Osteoblast (primary cell): ENCODE data around the gene AKR1B15. TPM values are rescaled to one million over a fixed set of nuclear protein-coding genes. Genes with fewer than 3 reads are reported as not detected.
"Not testable (repeated sequence)": the region's sequence is repeated elsewhere in the genome, so short reads cannot be mapped to it uniquely, and the experiment has no call there.

Experiments used
- DNase-seq: peaks from one replicate; pipeline ENCODE4 v3.0.0; 2011; ENCODE audit warnings: low spot score, mixed read lengths; ENCODE audit not compliant: insufficient read length; ENCODE audit errors: missing footprints
- H2AFZ ChIP-seq: 2 replicates; pipeline ENCODE4 v1.6.0; 2011; ENCODE audit warnings: mild to moderate bottlenecking, low read length
- H3K27ac ChIP-seq: 2 replicates; pipeline ENCODE4 v1.5.1; 2011; ENCODE audit warnings: mild to moderate bottlenecking, low read depth, low read length, moderate library complexity
- H3K27me3 ChIP-seq: 2 replicates; pipeline ENCODE4 v1.6.0; 2012; ENCODE audit warnings: mild to moderate bottlenecking, control low read depth, inconsistent platforms, low read length, moderate library complexity; ENCODE audit not compliant: insufficient read depth
- H3K36me3 ChIP-seq: 2 replicates; pipeline ENCODE4 v1.5.1; 2011; ENCODE audit warnings: mild to moderate bottlenecking, low read length, control low read depth, moderate library complexity; ENCODE audit not compliant: insufficient read depth
- H3K4me1 ChIP-seq: 2 replicates; pipeline ENCODE4 v1.5.1; 2011; ENCODE audit warnings: mild to moderate bottlenecking, low read length, control low read depth, moderate library complexity; ENCODE audit not compliant: insufficient read depth
- H3K4me2 ChIP-seq: 2 replicates; pipeline ENCODE4 v1.6.0; 2011; ENCODE audit warnings: mild to moderate bottlenecking, low read length; ENCODE audit not compliant: insufficient read depth
- H3K4me3 ChIP-seq: fragments of 200-600 bp; sonication (generic); 3 replicates; pipeline ENCODE4 v1.5.1; 2012; ENCODE audit warnings: mild to moderate bottlenecking, low read length, inconsistent platforms; ENCODE audit not compliant: insufficient read depth
- H3K79me2 ChIP-seq: 2 replicates; pipeline ENCODE4 v1.6.0; 2012; ENCODE audit warnings: mild to moderate bottlenecking, low read length, control low read depth, inconsistent platforms; ENCODE audit not compliant: insufficient read depth
- H3K9me3 ChIP-seq: 2 replicates; pipeline ENCODE4 v1.5.1; 2011; ENCODE audit warnings: low read depth, low read length, control low read depth
- H4K20me1 ChIP-seq: 2 replicates; pipeline ENCODE4 v1.6.0; 2012; ENCODE audit warnings: mild to moderate bottlenecking, low read length, control low read depth; ENCODE audit not compliant: insufficient read depth
- total RNA-seq: library from RNA; depleted of rRNA; stranded (reverse); fragments of >200 nt; gene quantifications from 2 replicates; pipeline ENCODE4 v1.2.3, GENCODE V29; 2012
- TF ChIP-seq, protein P1 (sequence below): IDR thresholded peaks from 2 replicates; pipeline ENCODE4 v1.5.1; 2011; ENCODE audit warnings: mild to moderate bottlenecking, low read depth, low read length, moderate library complexity; ENCODE audit errors: extremely low read depth

Gene AKR1B15
- total RNA-seq, 1 donor: 0.36 TPM

DNA sequence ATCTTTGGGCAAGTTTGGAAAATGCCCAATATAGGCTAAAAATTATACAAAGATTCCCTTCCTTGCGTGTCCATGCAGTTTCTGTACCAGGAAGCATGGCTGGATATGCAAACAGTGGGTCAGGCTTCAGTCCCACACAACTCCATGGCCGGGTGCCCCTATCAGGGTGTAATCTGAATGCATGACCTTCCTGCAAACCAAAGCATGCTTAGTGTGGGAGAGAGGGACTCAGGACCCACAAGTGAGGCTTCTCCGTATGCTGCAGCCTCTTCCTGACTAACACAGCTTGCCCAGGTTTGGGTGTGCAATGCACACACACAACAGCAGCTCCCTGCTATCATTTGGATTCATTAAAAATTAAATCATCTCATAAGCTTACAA lies 13.0 kb upstream of the AKR1B15 start:
- Histone ChIP-seq H3K4me2 (no peak overlapping the region), H3K27ac (no peak overlapping the region), H2AFZ (no peak overlapping the region), H3K4me1 (peaks cover 8% of the 10 kb centered on the region), H4K20me1 (no peaks in the 10 kb centered on the region), H3K79me2 (no peaks in the 10 kb centered on the region), H3K9me3 (no peaks in the 10 kb centered on the region), H3K4me3 (no peak overlapping the region), H3K27me3 (peaks cover 11% of the 10 kb centered on the region), H3K36me3 (no peaks in the 10 kb centered on the region)
- DNase-seq: no peak
- TF ChIP-seq, protein P1, sequence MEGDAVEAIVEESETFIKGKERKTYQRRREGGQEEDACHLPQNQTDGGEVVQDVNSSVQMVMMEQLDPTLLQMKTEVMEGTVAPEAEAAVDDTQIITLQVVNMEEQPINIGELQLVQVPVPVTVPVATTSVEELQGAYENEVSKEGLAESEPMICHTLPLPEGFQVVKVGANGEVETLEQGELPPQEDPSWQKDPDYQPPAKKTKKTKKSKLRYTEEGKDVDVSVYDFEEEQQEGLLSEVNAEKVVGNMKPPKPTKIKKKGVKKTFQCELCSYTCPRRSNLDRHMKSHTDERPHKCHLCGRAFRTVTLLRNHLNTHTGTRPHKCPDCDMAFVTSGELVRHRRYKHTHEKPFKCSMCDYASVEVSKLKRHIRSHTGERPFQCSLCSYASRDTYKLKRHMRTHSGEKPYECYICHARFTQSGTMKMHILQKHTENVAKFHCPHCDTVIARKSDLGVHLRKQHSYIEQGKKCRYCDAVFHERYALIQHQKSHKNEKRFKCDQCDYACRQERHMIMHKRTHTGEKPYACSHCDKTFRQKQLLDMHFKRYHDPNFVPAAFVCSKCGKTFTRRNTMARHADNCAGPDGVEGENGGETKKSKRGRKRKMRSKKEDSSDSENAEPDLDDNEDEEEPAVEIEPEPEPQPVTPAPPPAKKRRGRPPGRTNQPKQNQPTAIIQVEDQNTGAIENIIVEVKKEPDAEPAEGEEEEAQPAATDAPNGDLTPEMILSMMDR: no peak

DNA sequence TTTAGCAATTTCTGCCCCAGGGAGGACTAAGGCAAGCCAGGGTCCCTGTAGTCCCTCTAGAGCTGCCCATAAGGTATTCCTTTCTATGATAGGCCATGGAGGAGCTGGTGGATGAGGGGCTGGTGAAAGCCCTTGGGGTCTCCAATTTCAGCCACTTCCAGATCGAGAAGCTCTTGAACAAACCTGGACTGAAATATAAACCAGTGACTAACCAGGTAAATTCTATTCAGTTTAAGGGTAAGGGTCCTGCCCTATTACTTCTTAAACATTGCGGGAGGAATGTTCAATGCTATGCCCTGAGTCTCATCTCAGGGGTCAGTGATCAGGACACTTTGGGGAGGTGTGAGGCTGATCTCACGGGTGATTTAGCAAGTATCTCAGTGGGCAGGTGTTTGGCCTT lies 12.4 kb upstream of the AKR1B15 start:
- H4K20me1 ChIP-seq, H3K4me2 ChIP-seq, H3K79me2 ChIP-seq, H3K4me3 ChIP-seq, H2AFZ ChIP-seq, H3K4me1 ChIP-seq, DNase-seq, H3K27ac ChIP-seq, H3K9me3 ChIP-seq, H3K36me3 ChIP-seq: not testable (repeated sequence)
- H3K27me3 ChIP-seq: peaks cover 17% of the 10 kb centered on the region

DNA sequence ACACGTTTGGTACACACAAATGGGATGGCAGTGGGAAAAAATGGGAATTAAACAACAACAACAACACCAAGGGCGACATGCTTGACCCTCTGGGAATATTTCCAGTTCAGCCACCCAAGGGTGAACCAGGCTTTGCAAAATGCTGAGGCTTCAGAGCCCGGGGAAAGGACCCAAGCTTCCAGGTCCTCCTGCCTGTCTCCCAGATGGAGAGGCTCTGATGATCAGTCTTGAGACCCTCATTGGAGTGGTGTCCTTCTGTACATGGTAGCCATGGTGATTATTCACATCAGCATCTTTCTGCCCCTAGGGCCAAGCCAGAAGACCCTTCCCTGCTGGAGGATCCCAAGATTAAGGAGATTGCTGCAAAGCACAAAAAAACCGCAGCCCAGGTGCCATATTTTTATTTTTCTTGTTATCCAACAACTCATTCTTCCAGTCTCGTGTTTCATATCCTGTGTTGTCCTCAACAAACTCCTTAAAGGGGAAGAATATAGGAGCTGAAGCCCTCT lies 11.6 kb upstream of the AKR1B15 start:
- H3K79me2 ChIP-seq, H4K20me1 ChIP-seq, H3K4me3 ChIP-seq, DNase-seq, H3K4me1 ChIP-seq, H2AFZ ChIP-seq, H3K9me3 ChIP-seq, H3K4me2 ChIP-seq, H3K36me3 ChIP-seq, H3K27ac ChIP-seq: not testable (repeated sequence)
- peaks cover 24% of the 10 kb centered on the region for H3K27me3 ChIP-seq

DNA sequence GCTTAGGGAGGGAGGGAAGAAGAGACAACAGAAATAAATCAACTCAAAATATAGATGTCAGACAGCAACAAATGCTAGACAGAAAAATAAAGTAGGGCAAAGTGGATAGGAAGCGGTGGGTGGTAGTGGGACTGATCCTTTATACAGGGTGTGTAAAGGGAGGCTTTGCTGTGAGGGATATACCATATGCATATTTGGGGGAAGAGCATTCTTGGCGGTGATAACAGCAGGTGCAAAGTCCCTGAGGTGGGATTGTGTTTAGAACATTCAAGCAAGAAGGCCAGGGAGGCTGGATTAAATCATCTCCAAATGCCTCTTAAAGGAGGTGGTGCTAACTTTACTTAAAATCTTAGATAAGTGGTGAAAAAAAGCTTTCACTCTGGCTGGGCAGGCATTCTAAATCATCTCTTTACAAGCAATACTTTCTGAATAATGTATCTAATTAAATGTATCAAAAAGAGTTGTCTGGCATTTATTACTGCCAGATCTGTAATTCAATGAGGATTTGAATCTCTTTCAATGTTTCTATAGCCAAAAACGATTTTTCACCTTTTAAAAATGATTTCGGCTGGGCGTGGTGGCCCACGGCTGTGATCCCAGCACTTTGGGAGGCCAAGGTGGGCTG lies 9.4 kb upstream of the AKR1B15 start:
- H3K9me3 ChIP-seq: no peaks in the 10 kb centered on the region
- no peak overlapping the region for H3K4me3 ChIP-seq
- no peak overlapping the region for H3K27ac ChIP-seq
- no peak for DNase-seq
- no peaks in the 10 kb centered on the region for H4K20me1 ChIP-seq
- H3K27me3 ChIP-seq: peaks cover 36% of the 10 kb centered on the region
- TF ChIP-seq, protein P1: no peak
- no peaks in the 10 kb centered on the region for H3K36me3 ChIP-seq
- H3K79me2 ChIP-seq: no peaks in the 10 kb centered on the region
- H3K4me2 ChIP-seq: no peak overlapping the region
- H2AFZ ChIP-seq: no peak overlapping the region
- no peaks in the 10 kb centered on the region for H3K4me1 ChIP-seq

DNA sequence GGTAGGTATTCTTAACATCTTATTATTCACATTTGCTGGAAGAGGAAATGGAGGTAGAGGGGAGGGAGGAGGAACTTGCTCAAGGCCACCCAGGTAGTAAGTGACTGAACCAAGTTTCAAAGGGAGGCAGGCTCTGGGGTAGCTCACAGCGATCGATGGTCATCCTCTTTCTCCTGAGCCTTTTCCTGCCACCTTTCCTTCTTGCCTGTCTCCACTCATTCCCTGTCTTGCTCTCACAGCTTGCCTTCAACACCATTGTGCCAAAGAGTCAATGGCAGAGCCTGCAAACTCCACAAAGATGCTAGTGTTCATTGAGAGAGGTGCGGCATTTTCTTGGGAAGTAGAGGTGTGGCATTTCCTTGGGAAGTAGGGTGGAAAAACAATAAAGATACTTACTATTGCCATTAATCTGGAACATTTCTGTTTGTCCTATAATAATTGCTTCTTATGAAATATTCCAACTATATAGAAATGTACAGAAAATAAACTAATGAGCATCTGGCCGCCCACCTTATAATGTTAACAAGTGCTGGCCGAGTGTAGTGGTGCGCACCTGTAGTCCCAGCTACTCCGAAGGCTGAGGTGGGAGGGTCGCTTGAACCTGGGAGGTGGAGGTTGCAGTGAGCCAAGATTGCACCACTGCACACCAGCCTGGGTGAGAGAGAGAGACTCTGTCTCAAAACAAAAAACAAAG lies 7.3 kb upstream of the AKR1B15 start:
- not testable (repeated sequence) for H2AFZ ChIP-seq, H3K79me2 ChIP-seq, H3K27ac ChIP-seq, DNase-seq, H3K9me3 ChIP-seq, H4K20me1 ChIP-seq, H3K4me3 ChIP-seq, H3K4me1 ChIP-seq, H3K36me3 ChIP-seq, H3K4me2 ChIP-seq
- H3K27me3 ChIP-seq: peaks cover 42% of the 10 kb centered on the region
